LNCaP clone FGC (cell line): ENCODE measurements around the gene DNAH1.

Experiments used
- DNase-seq: peaks from one replicate; pipeline ENCODE4 v3.0.0-alpha.2; 2011; ENCODE audit warnings: low read depth
- H3K4me3 ChIP-seq: 2 replicates; pipeline ENCODE4 v1.5.1; 2011; ENCODE audit warnings: mild to moderate bottlenecking, low read depth, low read length, control low read depth
- CTCF ChIP-seq: IDR thresholded peaks from 2 replicates; pipeline ENCODE4 v1.5.1; 2012; ENCODE audit warnings: mild to moderate bottlenecking; ENCODE audit not compliant: control insufficient read depth, insufficient read depth; ENCODE audit errors: extremely low read depth

The DNAH1 gene

GRCh38 chr3:52380023-52380422, 63.9 kb downstream of the DNAH1 start:
- no peak for TF ChIP-seq CTCF

GRCh38 chr3:52381623-52382022, 65.5 kb downstream of the DNAH1 start:
- DNase-seq, result no peak

More at GRCh38 chr3:52380023-52380422, 63.9 kb downstream of the DNAH1 start:
- no peak overlapping the region for H3K4me3 ChIP-seq
- no peak for DNase-seq

GRCh38 chr3:52383446-52383845, 67.3 kb downstream of the DNAH1 start:
- no peak for DNase-seq
- TF ChIP-seq CTCF, result no peak
- H3K4me3 ChIP-seq, result no peak overlapping the region

More at GRCh38 chr3:52381623-52382022, 65.5 kb downstream of the DNAH1 start:
- no peak for TF ChIP-seq CTCF
- H3K4me3 ChIP-seq, result no peak overlapping the region

GRCh38 chr3:52384019-52384761, 68.1 kb downstream of the DNAH1 start:
- DNase-seq, result no peak
- H3K4me3 ChIP-seq, result no peak overlapping the region
- no peak for TF ChIP-seq CTCF

- peak; percentile 25 for DNase-seq
- H3K4me3 ChIP-seq, result no peak overlapping the region
- TF ChIP-seq CTCF, result peak; percentile 53
These were observed 69.0 kb downstream of the DNAH1 start for GRCh38 chr3:52385157-52385556.

GRCh38 chr3:52387481-52387880, 71.4 kb downstream of the DNAH1 start:
- no peak for TF ChIP-seq CTCF
- H3K4me3 ChIP-seq, result no peak overlapping the region
- DNase-seq, result no peak

- no peak for DNase-seq
- no peak overlapping the region for H3K4me3 ChIP-seq
- no peak for TF ChIP-seq CTCF
These were observed 72.3 kb downstream of the DNAH1 start for GRCh38 chr3:52388348-52388821.
